ENCODE data around the gene IGSF5. TPM values are rescaled to one million over a fixed set of nuclear protein-coding genes. Genes with fewer than 3 reads are reported as not detected.
"Not testable (repeated sequence)": the region's sequence is repeated elsewhere in the genome, so short reads cannot be mapped to it uniquely, and the experiment has no call there.

IGSF5 gene
- total RNA-seq, 1 donor from 2014 or later: 0.60 TPM

- not testable (repeated sequence) for H3F3A ChIP-seq (ENCODE audit: low read depth); H3K27me3 ChIP-seq; H3K9ac ChIP-seq; H3K4me3 ChIP-seq; H3K79me2 ChIP-seq (ENCODE audit: low read depth); H3K27me3 Mint-ChIP-seq (ENCODE audit: insufficient read depth, low read depth); H4K20me1 ChIP-seq (ENCODE audit: low read depth); H3K9me3 ChIP-seq (ENCODE audit: low read depth); H3K4me2 ChIP-seq; DNase-seq (ENCODE audit: low spot score); H3K4me1 ChIP-seq; H3K4me1 Mint-ChIP-seq; H3K36me3 Mint-ChIP-seq; H3K4me3 Mint-ChIP-seq; H3K27ac ChIP-seq; H2AFZ ChIP-seq (replicated peaks); H3K36me3 ChIP-seq; H3K9me3 Mint-ChIP-seq; H3K27ac Mint-ChIP-seq
These were observed 2.4 kb upstream of the IGSF5 start for GRCh38 chr21:39742561-39742960.

- H3K27me3 Mint-ChIP-seq (ENCODE audit: insufficient read depth, low read depth); H3K4me1 Mint-ChIP-seq; H4K20me1 ChIP-seq (ENCODE audit: low read depth); H3F3A ChIP-seq (ENCODE audit: low read depth); H3K27me3 ChIP-seq; H2AFZ ChIP-seq (replicated peaks); H3K9ac ChIP-seq; H3K4me3 Mint-ChIP-seq; H3K79me2 ChIP-seq (ENCODE audit: low read depth); H3K9me3 Mint-ChIP-seq; H3K4me3 ChIP-seq; H3K27ac Mint-ChIP-seq; H3K4me2 ChIP-seq; H3K4me1 ChIP-seq; DNase-seq (ENCODE audit: low spot score); H3K36me3 ChIP-seq; H3K36me3 Mint-ChIP-seq; H3K27ac ChIP-seq; H3K9me3 ChIP-seq (ENCODE audit: low read depth): not testable (repeated sequence)
These were observed 349 bp downstream of the IGSF5 start for GRCh38 chr21:39745332-39745731.

- Histone ChIP-seq H3K27me3 (no peaks in the 10 kb centered on the region), H3F3A (ENCODE audit: low read depth) (no peaks in the 10 kb centered on the region), H3K36me3 (no peaks in the 10 kb centered on the region), H4K20me1 (ENCODE audit: low read depth) (no peaks in the 10 kb centered on the region), H3K4me1 (no peaks in the 10 kb centered on the region), H3K27ac (no peak overlapping the region), H3K4me3 (no peak overlapping the region), H3K79me2 (ENCODE audit: low read depth) (no peaks in the 10 kb centered on the region), H3K4me2 (no peak overlapping the region), H3K9ac (no peak overlapping the region), H3K9me3 (ENCODE audit: low read depth) (no peaks in the 10 kb centered on the region), H2AFZ (replicated peaks) (no peak overlapping the region)
- TF ChIP-seq EZH2 (IDR thresholded peaks at IDR 0.05) (no peak), EZH2phosphoT487 (IDR thresholded peaks at IDR 0.05) (no peak), CTCF (IDR thresholded peaks at IDR 0.05) (no peak)
- no peak for DNase-seq (ENCODE audit: low spot score)
- no peaks in the 10 kb centered on the region for H3K4me1 Mint-ChIP-seq
- H3K27ac Mint-ChIP-seq: no peak overlapping the region
- H3K36me3 Mint-ChIP-seq: no peaks in the 10 kb centered on the region
- H3K9me3 Mint-ChIP-seq: peaks cover 16% of the 10 kb centered on the region
- H3K4me3 Mint-ChIP-seq: no peak overlapping the region
- peaks cover 3% of the 10 kb centered on the region for H3K27me3 Mint-ChIP-seq (ENCODE audit: insufficient read depth, low read depth)
These were observed 5.7 kb downstream of the IGSF5 start for GRCh38 chr21:39750670-39751069.

- Mint-ChIP-seq H3K36me3 (no peaks in the 10 kb centered on the region), H3K27me3 (ENCODE audit: insufficient read depth, low read depth) (peaks cover 3% of the 10 kb centered on the region), H3K9me3 (peaks cover 18% of the 10 kb centered on the region), H3K4me3 (no peak overlapping the region), H3K4me1 (peaks cover 8% of the 10 kb centered on the region), H3K27ac (no peak overlapping the region)
- Histone ChIP-seq H3F3A (ENCODE audit: low read depth) (no peaks in the 10 kb centered on the region), H3K36me3 (no peaks in the 10 kb centered on the region), H3K4me3 (no peak overlapping the region), H3K9ac (no peak overlapping the region), H2AFZ (replicated peaks) (no peak overlapping the region), H3K9me3 (ENCODE audit: low read depth) (no peaks in the 10 kb centered on the region), H3K27me3 (no peaks in the 10 kb centered on the region), H3K27ac (no peak overlapping the region), H3K79me2 (ENCODE audit: low read depth) (no peaks in the 10 kb centered on the region), H3K4me1 (no peaks in the 10 kb centered on the region), H3K4me2 (no peak overlapping the region), H4K20me1 (ENCODE audit: low read depth) (no peaks in the 10 kb centered on the region)
- DNase-seq (ENCODE audit: low spot score): no peak
- no peak for TF ChIP-seq EZH2phosphoT487 (IDR thresholded peaks at IDR 0.05)
- TF ChIP-seq CTCF (IDR thresholded peaks at IDR 0.05): no peak
- TF ChIP-seq EZH2 (IDR thresholded peaks at IDR 0.05): no peak
These were observed 9.8 kb downstream of the IGSF5 start for GRCh38 chr21:39754811-39755210.

Measured in neural progenitor cell (in vitro differentiated cells).